Endothelial cell of umbilical vein (primary cell): ENCODE data around the gene TRIM39. TPM values are rescaled to one million over a fixed set of nuclear protein-coding genes. Genes with fewer than 3 reads are reported as not detected.

ENCODE experiments used
- BruUV-seq: library from RNA; stranded (reverse); fragments of 400-500 nt; replicated peaks from 2 replicates; lab custom pipeline; 2021; lab: Mats Ljungman, UMichigan
- CTCF ChIA-PET: fragments of 300-600, 350-600 bp; sonication (Branson Sonifier 250); formaldehyde crosslinking; loops from one replicate; lab custom pipeline; 2021; ENCODE audit warnings: antibody characterized with exemption, inconsistent platforms; lab: Charles Lee
- POLR2A ChIA-PET: fragments of 300-600, 350-600 bp; sonication (Branson Sonifier 250); formaldehyde crosslinking; loops from one replicate; lab custom pipeline; 2021; ENCODE audit warnings: antibody characterized with exemption, inconsistent platforms; lab: Charles Lee
- DNase-seq: peaks from one replicate; pipeline ENCODE4 v3.0.0-alpha.2; 2011; ENCODE audit warnings: low read depth, low spot score
- FAIRE-seq: peaks from 2 replicates; lab custom pipeline; 2011; peaks lifted over from hg19 to GRCh38; lab: Jason Lieb, UNC
- H2AFZ ChIP-seq: 2 replicates; pipeline ENCODE4 v1.6.0; 2012; ENCODE audit warnings: low read depth, low read length, control low read depth, inconsistent platforms
- H3K27ac ChIP-seq: 2 replicates; pipeline ENCODE4 v1.5.1; 2011; ENCODE audit warnings: low read depth, mild to moderate bottlenecking, control low read depth, low read length, moderate library complexity; ENCODE audit not compliant: insufficient read depth
- H3K27me3 ChIP-seq, 2 experiments: 2 replicates each; pipeline versions ENCODE4 v1.6.0 to v1.6.1; 2011; ENCODE audit warnings: low read length in 2 of 2, mixed read lengths in 1 of 2; ENCODE audit not compliant: control insufficient read depth in 2 of 2, insufficient read depth in 2 of 2
- H3K36me3 ChIP-seq, 2 experiments: 2 replicates in 1 of 2; 3 replicates in 1 of 2; pipeline ENCODE4 v1.5.1; 2011; ENCODE audit warnings: low read length in 2 of 2, mild to moderate bottlenecking in 1 of 2, moderate library complexity in 1 of 2; ENCODE audit not compliant: control insufficient read depth in 2 of 2, insufficient read depth in 2 of 2; ENCODE audit errors: extremely low read depth in 1 of 2
- H3K4me1 ChIP-seq: 3 replicates; pipeline ENCODE4 v1.5.1; 2011; ENCODE audit warnings: mild to moderate bottlenecking, low read length; ENCODE audit not compliant: control insufficient read depth, insufficient read depth; ENCODE audit errors: extremely low read depth
- H3K4me2 ChIP-seq: 2 replicates; pipeline ENCODE4 v1.6.1; 2011; ENCODE audit warnings: low read length, control low read depth, mixed read lengths; ENCODE audit not compliant: insufficient read depth
- H3K4me3 ChIP-seq, 3 experiments: fragments of 200-600 bp in 1 of 3; sonication (generic), shearing (Covaris generic) in 1 of 3; replicated peaks in 1 of 3; 2 replicates each; pipeline ENCODE4 v1.5.1; 2011 to 2016; ENCODE audit warnings: control low read depth in 3 of 3, low read length in 3 of 3, mild to moderate bottlenecking in 2 of 3, inconsistent platforms in 1 of 3, low read depth in 1 of 3, moderate library complexity in 1 of 3; ENCODE audit not compliant: insufficient read depth in 1 of 3
- H3K79me2 ChIP-seq: 2 replicates; pipeline ENCODE4 v1.6.0; 2012; ENCODE audit warnings: low read length, inconsistent platforms; ENCODE audit not compliant: control insufficient read depth, insufficient read depth
- H3K9ac ChIP-seq: replicated peaks from 2 replicates; pipeline ENCODE3; 2011; ENCODE audit warnings: low read length, control low read depth; ENCODE audit not compliant: insufficient read depth; ENCODE audit errors: extremely low read depth
- H3K9me1 ChIP-seq: replicated peaks from 3 replicates; pipeline ENCODE4 v1.6.0; 2011; ENCODE audit warnings: mild to moderate bottlenecking, low read length; ENCODE audit not compliant: control insufficient read depth, insufficient read depth; ENCODE audit errors: extremely low read depth
- H3K9me3 ChIP-seq: replicated peaks from 2 replicates; pipeline ENCODE4 v1.5.1; 2012; ENCODE audit warnings: low read length, inconsistent platforms; ENCODE audit not compliant: control insufficient read depth, insufficient read depth
- H4K20me1 ChIP-seq: replicated peaks from 2 replicates; pipeline ENCODE3; 2011; ENCODE audit warnings: mild to moderate bottlenecking, low read length; ENCODE audit not compliant: control insufficient read depth, insufficient read depth; ENCODE audit errors: extremely low read depth
- CTCF ChIP-seq, 2 donors: IDR thresholded peaks; 1 replicate in 1 of 2; 2 replicates in 1 of 2; pipeline ENCODE4 v1.5.1; 2011; ENCODE audit warnings: low read length in 2 of 2, mild to moderate bottlenecking in 2 of 2, moderate library complexity in 2 of 2, control low read depth in 1 of 2, inconsistent platforms in 1 of 2, low read depth in 1 of 2; ENCODE audit not compliant: insufficient read depth in 1 of 2; ENCODE audit errors: extremely low read depth in 1 of 2
- EZH2 ChIP-seq: IDR thresholded peaks from 2 replicates; pipeline ENCODE4 v1.6.1; 2012; ENCODE audit warnings: borderline replicate concordance, low read depth, mild to moderate bottlenecking, moderate library complexity, low read length, inconsistent platforms; ENCODE audit not compliant: severe bottlenecking
- FOS ChIP-seq: IDR thresholded peaks from 2 replicates; pipeline ENCODE4 v1.6.1; 2011; ENCODE audit warnings: mild to moderate bottlenecking, low read length, moderate library complexity, borderline replicate concordance; ENCODE audit not compliant: insufficient read depth
- GATA2 ChIP-seq: IDR thresholded peaks from 2 replicates; pipeline ENCODE4 v1.7.0; 2011; ENCODE audit warnings: low read depth, mild to moderate bottlenecking, moderate library complexity, mixed read lengths, low read length; ENCODE audit not compliant: insufficient read length, insufficient read depth
- JUN ChIP-seq: IDR thresholded peaks from 2 replicates; pipeline ENCODE4 v1.6.1; 2011; ENCODE audit warnings: borderline replicate concordance, low read depth; ENCODE audit not compliant: insufficient read length, insufficient read depth
- MAX ChIP-seq: IDR thresholded peaks from 2 replicates; pipeline ENCODE4 v1.6.1; 2011; ENCODE audit not compliant: insufficient read depth, insufficient read length
- MYC ChIP-seq: IDR thresholded peaks from one replicate; pipeline ENCODE4 v1.6.1; 2011; ENCODE audit warnings: mild to moderate bottlenecking, low read depth, low read length
- POLR2A ChIP-seq: IDR thresholded peaks from 2 replicates; pipeline ENCODE4 v1.6.1; 2012; ENCODE audit warnings: low read depth, mild to moderate bottlenecking, control low read depth, low read length
- POLR2AphosphoS5 ChIP-seq: IDR thresholded peaks from 2 replicates; pipeline ENCODE4 v1.6.1; 2012; ENCODE audit warnings: low read depth, mild to moderate bottlenecking, control low read depth, low read length, moderate library complexity; ENCODE audit not compliant: insufficient read depth
- dilution Hi-C: fragments of 300-500 bp; cut with MboI; formaldehyde crosslinking; loops from one replicate; pipeline ENCODE4 v1.15.0; 2019; ENCODE audit warnings: low sequenced_read_pairs; ENCODE audit not compliant: extremely low pct_ligation_motif_present
- intact Hi-C: fragments of 100-400 bp; cut with micrococcal nuclease; formaldehyde crosslinking; loops from one replicate; pipeline ENCODE4 v1.10.0; 2022
- polyA plus RNA-seq, 4 experiments: library from polyadenylated mRNA; depleted of rRNA in 3 of 4; stranded (reverse) in 3 of 4; unstranded in 1 of 4; fragments of >200 nt; gene quantifications; 2 replicates each; pipeline versions ENCODE4 v1.2.1 to v1.2.3, GENCODE V29; 2011 to 2012; ENCODE audit warnings: missing spikeins in 1 of 4
- total RNA-seq: library from RNA; stranded (reverse); gene quantifications from 2 replicates; pipeline ENCODE4 v1.2.3, GENCODE V29; 2021

The TRIM39 gene
- total and polyA plus RNA-seq, 2 donors (not counting 3 experiments of a cell fraction or from before 2014, with no cell fraction given), result 5.6 to 13.1 TPM

GRCh38 chr6:30355281-30355680 is 28.6 kb downstream of the TRIM39 start:
- H3K4me3 ChIP-seq, result no peak overlapping the region
- H3K27ac ChIP-seq, result no peak overlapping the region
- no peak overlapping the region for H2AFZ ChIP-seq
- no TSS peak for BruUV-seq
- H4K20me1 ChIP-seq, result no peaks in the 10 kb centered on the region
- intact Hi-C loops, result no loop called here
- H3K9me1 ChIP-seq, result no peaks in the 10 kb centered on the region
- H3K79me2 ChIP-seq, result no peaks in the 10 kb centered on the region
- no peak for TF ChIP-seq POLR2A
- TF ChIP-seq FOS, result no peak
- no peak for TF ChIP-seq JUN
- TF ChIP-seq MAX, result no peak
- TF ChIP-seq EZH2, result no peak
- POLR2A ChIA-PET, result no interaction called here
- CTCF ChIA-PET, result interaction anchor here (1.0 kb wide), 1 partner anchor 42 kb away, joined by 3 read pairs; no protein-coding TSS in a partner anchor
- DNase-seq (no peak), FAIRE-seq (no peak)
- no peaks in the 10 kb centered on the region for H3K9me3 ChIP-seq
- dilution Hi-C loops, result no loop called here
- peaks cover 23 to 40% of the 10 kb centered on the region in 2 experiments for H3K27me3 ChIP-seq
- H3K36me3 ChIP-seq, result no peaks in the 10 kb centered on the region
- H3K4me1 ChIP-seq, result peaks cover 5% of the 10 kb centered on the region
- H3K4me2 ChIP-seq, result no peak overlapping the region
- H3K9ac ChIP-seq, result no peak overlapping the region

- POLR2A ChIA-PET, result no interaction called here
- no peaks in the 10 kb centered on the region for H3K9me3 ChIP-seq
- FAIRE-seq (no peak), DNase-seq (no peak)
- no peak overlapping the region for H3K4me2 ChIP-seq
- intact Hi-C loops (no loop called here), dilution Hi-C loops (no loop called here)
- H3K4me3 ChIP-seq, result no peak overlapping the region
- BruUV-seq, result no TSS peak
- H2AFZ ChIP-seq, result no peak overlapping the region
- no peaks in the 10 kb centered on the region for H3K79me2 ChIP-seq
- TF ChIP-seq POLR2AphosphoS5 (no peak), POLR2A (no peak), JUN (no peak), FOS (no peak), MYC (no peak), GATA2 (no peak), EZH2 (no peak), CTCF (IDR thresholded peaks at IDR 0.05; ENCODE audit: extremely low read depth in 1 of 2, insufficient read depth in 1 of 2, low read depth in 1 of 2, low read length in 2 of 2) (no peak), MAX (no peak)
- peaks cover 5% of the 10 kb centered on the region for H3K4me1 ChIP-seq
- CTCF ChIA-PET, result interaction anchor here (1.0 to 1.1 kb wide), 4 partner anchors 9 to 137 kb away, joined by 3 to 4 read pairs (median 3); no protein-coding TSS in a partner anchor
- no peaks in the 10 kb centered on the region for H3K9me1 ChIP-seq
- no peak overlapping the region for H3K27ac ChIP-seq
- no peak overlapping the region for H3K9ac ChIP-seq
- H4K20me1 ChIP-seq, result no peaks in the 10 kb centered on the region
- no peaks in the 10 kb centered on the region for H3K36me3 ChIP-seq
- peaks cover 31 to 49% of the 10 kb centered on the region in 2 experiments for H3K27me3 ChIP-seq
Measured at GRCh38 chr6:30356536-30356935, 29.8 kb downstream of the TRIM39 start.
